Bronchus fibroblast of lung (primary cell): ENCODE measurements around the gene CORO1A. TPM values are rescaled to one million over a fixed set of nuclear protein-coding genes. Genes with fewer than 3 reads are reported as not detected.

Source experiments
- total RNA-seq: library from RNA; depleted of rRNA; stranded (reverse); fragments of >200 nt; gene quantifications from 2 replicates; pipeline ENCODE4 v1.2.3, GENCODE V29; 2015

Gene CORO1A
- 7.4 and 7.7 TPM in 2 replicates for total RNA-seq

DNA sequence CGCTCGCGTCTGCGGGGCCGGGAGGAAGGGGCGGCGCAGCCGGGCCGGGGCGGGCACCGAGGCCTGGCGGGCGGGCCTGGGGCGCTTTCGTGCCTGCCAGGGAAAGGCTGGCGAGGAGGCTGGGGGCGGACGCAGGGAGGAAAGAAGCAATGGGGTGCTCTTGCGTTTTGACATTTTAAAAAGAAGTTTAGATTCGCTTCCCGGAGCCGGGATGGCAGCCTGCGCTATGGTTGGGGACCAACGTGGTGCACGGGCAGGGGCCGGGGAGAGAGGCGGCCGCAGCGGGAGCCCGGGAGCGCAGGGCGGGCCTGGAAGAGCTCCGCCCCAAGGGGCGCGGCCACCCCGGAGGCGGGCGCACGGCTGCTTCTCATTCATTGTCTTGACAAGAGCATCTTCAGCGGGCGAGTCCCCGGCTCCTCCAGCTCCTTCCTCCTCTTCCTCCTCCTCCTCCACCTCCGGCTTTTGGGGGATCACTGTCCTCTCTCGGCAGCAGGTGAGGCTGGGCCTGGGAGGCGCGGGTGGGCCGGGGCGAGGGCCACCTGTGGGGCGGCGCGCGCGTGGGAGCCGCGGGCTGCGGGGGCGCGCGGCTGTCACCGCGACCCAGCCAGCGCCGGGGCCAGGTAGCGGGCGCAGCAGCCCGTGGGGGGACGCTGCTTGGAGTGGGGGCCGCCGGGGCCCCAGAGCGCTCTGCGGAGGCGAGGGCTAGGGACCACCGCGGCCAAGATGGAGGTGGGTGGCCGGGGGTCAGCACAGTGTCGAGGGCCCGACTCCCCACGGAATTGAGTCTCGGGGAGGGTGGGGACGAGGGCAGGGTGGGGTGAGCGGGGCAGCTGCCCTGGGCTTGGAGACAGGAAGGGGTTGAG is at the start of gene CORO1A:
CORO1A (plus strand) TSS at position 370 of the 863 bp plus-strand sequence. CDS start 1,608 bp downstream, outside the sequence.

DNA sequence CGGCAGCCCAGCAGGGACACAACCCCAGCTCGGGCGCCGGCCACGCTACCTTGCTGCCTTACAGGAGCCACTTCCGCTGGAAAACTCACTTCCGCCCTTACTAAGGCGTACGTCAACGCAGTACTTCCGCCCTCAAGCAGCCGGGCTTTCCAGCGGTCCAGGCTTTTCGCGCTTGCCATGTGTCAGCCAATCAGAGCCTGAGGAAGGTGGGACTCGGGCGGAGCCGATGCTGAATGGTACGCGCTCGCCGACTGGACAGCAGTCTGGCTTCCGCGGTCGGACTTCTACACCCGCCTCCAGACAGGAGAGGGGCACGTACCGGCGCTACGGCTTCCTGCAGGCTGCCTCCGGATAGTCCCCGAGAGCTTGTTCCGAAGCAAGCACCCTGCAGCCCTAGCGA is 10.2 kb downstream of the CORO1A start, which contains the start of the genes BOLA2B and SLX1A:
BOLA2B (minus strand) TSS at position 52 of the 400 bp plus-strand sequence. CDS start 71 bp downstream, outside the sequence.
SLX1A (plus strand) TSS at position 261 of the 400 bp plus-strand sequence. CDS start 210 bp downstream, outside the sequence.

GRCh38 chr16:30199049-30199448 is 15.6 kb downstream of the CORO1A start, which contains the start of gene SULT1A3:
Gene SULT1A3 (plus strand): TSS chr16:30199255. CDS start chr16:30200729, 1,474 bp downstream.

Other genes starting within 250 kb of the CORO1A start
- 99.9 and 105 TPM in 2 replicates for gene TMEM219, start 221.5 kb upstream of the CORO1A start, total RNA-seq
- 27.4 and 30.8 TPM in 2 replicates for gene TAOK2, start 209.7 kb upstream of the CORO1A start, total RNA-seq
- 17.3 and 18.7 TPM in 2 replicates for gene HIRIP3, start 188.0 kb upstream of the CORO1A start, total RNA-seq
- gene INO80E, start 187.4 kb upstream of the CORO1A start, total RNA-seq, result 101 and 119 TPM in 2 replicates
- 0.30 and 0.34 TPM in 2 replicates for gene DOC2A, start 172.6 kb upstream of the CORO1A start, total RNA-seq
- gene C16orf92, start 160.4 kb upstream of the CORO1A start, total RNA-seq, result not detected in 2 replicates
- 0.15 and 0.34 TPM in 2 replicates for gene TLCD3B, start 152.3 kb upstream of the CORO1A start, total RNA-seq
- 1,260 and 1,271 TPM in 2 replicates for gene ALDOA, start 117.8 kb upstream of the CORO1A start, total RNA-seq
- 123 and 132 TPM in 2 replicates for gene PPP4C, start 107.6 kb upstream of the CORO1A start, total RNA-seq
- gene TBX6, start 91.7 kb upstream of the CORO1A start, total RNA-seq, result under 0.01 and 0.15 TPM in 2 replicates
- gene YPEL3, start 87.4 kb upstream of the CORO1A start, total RNA-seq, result 25.9 and 28.7 TPM in 2 replicates
- 0.17 and 0.74 TPM in 2 replicates for gene GDPD3, start 70.1 kb upstream of the CORO1A start, total RNA-seq
- gene MAPK3, start 60.4 kb upstream of the CORO1A start, total RNA-seq, result 67.2 and 82.8 TPM in 2 replicates
- 442 and 580 TPM in 2 replicates for gene BOLA2B, start 10.1 kb downstream of the CORO1A start, total RNA-seq
- gene SLX1A, start 10.3 kb downstream of the CORO1A start, total RNA-seq, result 32.0 and 42.2 TPM in 2 replicates
- 1.2 and 1.8 TPM in 2 replicates for gene SULT1A3, start 15.7 kb downstream of the CORO1A start, total RNA-seq
- 0.30 TPM in 1 of 2 replicates, not detected in the other for gene NPIPB13, start 64.9 kb downstream of the CORO1A start, total RNA-seq
- gene CD2BP2, start 171.7 kb downstream of the CORO1A start, total RNA-seq, result 49.8 and 53.5 TPM in 2 replicates
- 40.9 and 44.0 TPM in 2 replicates for gene TBC1D10B, start 186.9 kb downstream of the CORO1A start, total RNA-seq
- not detected in 2 replicates for gene MYL11, start 191.2 kb downstream of the CORO1A start, total RNA-seq
- 0.15 TPM in 1 of 2 replicates, not detected in the other for gene SEPTIN1, start 199.0 kb downstream of the CORO1A start, total RNA-seq
- 4.4 and 5.6 TPM in 2 replicates for gene ZNF48, start 211.8 kb downstream of the CORO1A start, total RNA-seq
- 8.6 and 9.2 TPM in 2 replicates for gene ZNF771, start 224.0 kb downstream of the CORO1A start, total RNA-seq
- 54.4 and 54.8 TPM in 2 replicates for gene DCTPP1, start 246.4 kb downstream of the CORO1A start, total RNA-seq